Endothelial cell of umbilical vein (primary cell): ENCODE results near the gene GNAL.

Experiments used
- EZH2 ChIP-seq: IDR thresholded peaks from 2 replicates; pipeline ENCODE4 v1.6.1; 2012; ENCODE audit warnings: borderline replicate concordance, low read depth, mild to moderate bottlenecking, moderate library complexity, low read length, inconsistent platforms; ENCODE audit not compliant: severe bottlenecking
- JUN ChIP-seq: IDR thresholded peaks from 2 replicates; pipeline ENCODE4 v1.6.1; 2011; ENCODE audit warnings: borderline replicate concordance, low read depth; ENCODE audit not compliant: insufficient read length, insufficient read depth
- POLR2A ChIP-seq: IDR thresholded peaks from 2 replicates; pipeline ENCODE4 v1.6.1; 2012; ENCODE audit warnings: low read depth, mild to moderate bottlenecking, control low read depth, low read length
- POLR2AphosphoS5 ChIP-seq: IDR thresholded peaks from 2 replicates; pipeline ENCODE4 v1.6.1; 2012; ENCODE audit warnings: low read depth, mild to moderate bottlenecking, control low read depth, low read length, moderate library complexity; ENCODE audit not compliant: insufficient read depth
- TF ChIP-seq, protein P1 (sequence below), 2 donors: IDR thresholded peaks; 1 replicate in 1 of 2; 2 replicates in 1 of 2; pipeline ENCODE4 v1.5.1; 2011; ENCODE audit warnings: low read length in 2 of 2, mild to moderate bottlenecking in 2 of 2, moderate library complexity in 2 of 2, control low read depth in 1 of 2, inconsistent platforms in 1 of 2, low read depth in 1 of 2; ENCODE audit not compliant: insufficient read depth in 1 of 2; ENCODE audit errors: extremely low read depth in 1 of 2
- TF ChIP-seq, protein P2 (sequence below): IDR thresholded peaks from 2 replicates; pipeline ENCODE4 v1.6.1; 2011; ENCODE audit not compliant: insufficient read depth, insufficient read length

DNA sequence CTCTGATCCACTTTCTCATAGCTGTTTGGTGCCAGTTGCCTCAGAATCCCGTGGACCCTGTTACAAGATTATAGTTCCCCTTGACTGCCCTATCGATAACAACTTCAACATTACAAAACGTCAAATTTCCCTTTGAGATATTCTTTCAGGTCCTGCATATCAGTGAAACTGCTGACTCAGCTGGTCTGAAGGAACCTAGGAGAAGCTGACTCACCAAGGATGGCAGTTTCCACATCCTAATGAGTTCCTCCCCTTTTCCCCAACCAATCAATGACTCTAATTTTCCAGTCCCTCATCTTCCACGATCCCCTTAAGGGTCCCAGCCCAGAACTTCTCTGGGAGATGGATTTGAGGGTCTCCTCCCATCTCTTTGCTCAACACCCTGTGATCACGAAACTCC is 27.6 kb upstream of the GNAL start:
- TF ChIP-seq, protein P1, sequence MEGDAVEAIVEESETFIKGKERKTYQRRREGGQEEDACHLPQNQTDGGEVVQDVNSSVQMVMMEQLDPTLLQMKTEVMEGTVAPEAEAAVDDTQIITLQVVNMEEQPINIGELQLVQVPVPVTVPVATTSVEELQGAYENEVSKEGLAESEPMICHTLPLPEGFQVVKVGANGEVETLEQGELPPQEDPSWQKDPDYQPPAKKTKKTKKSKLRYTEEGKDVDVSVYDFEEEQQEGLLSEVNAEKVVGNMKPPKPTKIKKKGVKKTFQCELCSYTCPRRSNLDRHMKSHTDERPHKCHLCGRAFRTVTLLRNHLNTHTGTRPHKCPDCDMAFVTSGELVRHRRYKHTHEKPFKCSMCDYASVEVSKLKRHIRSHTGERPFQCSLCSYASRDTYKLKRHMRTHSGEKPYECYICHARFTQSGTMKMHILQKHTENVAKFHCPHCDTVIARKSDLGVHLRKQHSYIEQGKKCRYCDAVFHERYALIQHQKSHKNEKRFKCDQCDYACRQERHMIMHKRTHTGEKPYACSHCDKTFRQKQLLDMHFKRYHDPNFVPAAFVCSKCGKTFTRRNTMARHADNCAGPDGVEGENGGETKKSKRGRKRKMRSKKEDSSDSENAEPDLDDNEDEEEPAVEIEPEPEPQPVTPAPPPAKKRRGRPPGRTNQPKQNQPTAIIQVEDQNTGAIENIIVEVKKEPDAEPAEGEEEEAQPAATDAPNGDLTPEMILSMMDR (IDR thresholded peaks at IDR 0.05; ENCODE audit: extremely low read depth in 1 of 2, insufficient read depth in 1 of 2, low read depth in 1 of 2, low read length in 2 of 2) = no peak
- no peak for TF ChIP-seq POLR2AphosphoS5
- TF ChIP-seq, protein P2, sequence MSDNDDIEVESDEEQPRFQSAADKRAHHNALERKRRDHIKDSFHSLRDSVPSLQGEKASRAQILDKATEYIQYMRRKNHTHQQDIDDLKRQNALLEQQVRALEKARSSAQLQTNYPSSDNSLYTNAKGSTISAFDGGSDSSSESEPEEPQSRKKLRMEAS = no peak
- TF ChIP-seq POLR2A = no peak
- no peak for TF ChIP-seq EZH2
- no peak for TF ChIP-seq JUN
